B cell (primary cell): ENCODE data around the gene ABTB2. TPM values are rescaled to one million over a fixed set of nuclear protein-coding genes. Genes with fewer than 3 reads are reported as not detected.

Experiments used
- ATAC-seq: fragments of 200-7000 bp; cut with Tn5 transposase; one replicate; pipeline ENCODE4 v1.10.0; 2021; ENCODE audit warnings: low read depth, mild to moderate bottlenecking, moderate number of reproducible peaks, moderate library complexity
- CTCF ChIA-PET: fragments of 350-600 bp; sonication (Branson Sonifier 250); formaldehyde crosslinking; loops from one replicate; lab custom pipeline; 2021; ENCODE audit warnings: antibody characterized with exemption, inconsistent platforms; lab: Charles Lee
- POLR2A ChIA-PET: fragments of 350-600 bp; sonication (Branson Sonifier 250); formaldehyde crosslinking; loops from one replicate; lab custom pipeline; 2021; ENCODE audit warnings: antibody characterized with exemption; lab: Charles Lee
- DNase-seq: peaks from one replicate; pipeline ENCODE4 v3.0.0; 2013
- H2AFZ ChIP-seq: 2 replicates; pipeline ENCODE4 v1.6.1; 2012; ENCODE audit warnings: mild to moderate bottlenecking, low read depth, low read length; ENCODE audit not compliant: insufficient read depth, poor library complexity, severe bottlenecking
- H3K27ac ChIP-seq, 2 donors: 1 replicate in 1 of 2; 2 replicates in 1 of 2; pipeline ENCODE4 v1.5.1; 2012 to 2013; ENCODE audit warnings: low read length in 2 of 2, mild to moderate bottlenecking in 2 of 2, moderate library complexity in 1 of 2
- H3K27me3 ChIP-seq, 4 experiments: fragments of 200-600 bp in 1 of 4; sonication (generic) in 1 of 4; replicated peaks in 1 of 4; 1 replicate in 2 of 4; 2 replicates in 2 of 4; pipeline versions ENCODE4 v1.6.1 to v1.7.0; 2013 to 2016; ENCODE audit warnings: low read length in 3 of 4, mild to moderate bottlenecking in 2 of 4, mixed read lengths in 1 of 4, moderate library complexity in 1 of 4; ENCODE audit not compliant: insufficient read depth in 4 of 4, control insufficient read depth in 3 of 4; ENCODE audit errors: control extremely low read depth in 1 of 4
- H3K36me3 ChIP-seq, 2 experiments: replicated peaks in 1 of 2; 1 replicate in 1 of 2; 2 replicates in 1 of 2; pipeline versions ENCODE4 v1.6.1 to v1.7.1; 2013; ENCODE audit warnings: low read length in 1 of 2; ENCODE audit not compliant: insufficient read depth in 2 of 2, control insufficient read depth in 1 of 2; ENCODE audit errors: control extremely low read depth in 1 of 2, extremely low read depth in 1 of 2
- H3K4me1 ChIP-seq, 2 donors: fragments of 200-600 bp in 1 of 2; sonication (generic) in 1 of 2; 1 replicate in 1 of 2; 2 replicates in 1 of 2; pipeline versions ENCODE4 v1.5.1 to v1.6.1; 2013 to 2017; ENCODE audit warnings: low read length in 2 of 2; ENCODE audit not compliant: control insufficient read depth in 2 of 2, insufficient read depth in 2 of 2
- H3K4me2 ChIP-seq: replicated peaks from 2 replicates; pipeline ENCODE3; 2012; ENCODE audit warnings: mild to moderate bottlenecking, low read depth, low read length; ENCODE audit not compliant: poor library complexity, severe bottlenecking
- H3K4me3 ChIP-seq, 5 experiments: fragments of 200-600 bp in 1 of 5; sonication (generic) in 1 of 5; 1 replicate in 3 of 5; 2 replicates in 2 of 5; pipeline versions ENCODE4 v1.5.1 to v1.7.0; 2011 to 2016; ENCODE audit warnings: low read length in 4 of 5, mild to moderate bottlenecking in 4 of 5, low read depth in 2 of 5, control low read depth in 1 of 5, moderate library complexity in 1 of 5; ENCODE audit not compliant: insufficient read depth in 1 of 5; ENCODE audit errors: control extremely low read depth in 1 of 5, extremely low read depth in 1 of 5
- H3K79me2 ChIP-seq: fragments of 200-600 bp; sonication (generic); one replicate; pipeline ENCODE4 v1.6.0; 2016; ENCODE audit warnings: low read length; ENCODE audit not compliant: control insufficient read depth, insufficient read depth
- H3K9ac ChIP-seq: fragments of 200-600 bp; sonication (generic); 2 replicates; pipeline ENCODE4 v1.6.1; 2017; ENCODE audit warnings: mild to moderate bottlenecking, low read length, moderate library complexity
- H3K9me3 ChIP-seq, 3 donors: one replicate each; pipeline versions ENCODE4 v1.6.1 to v1.7.1; 2013; ENCODE audit warnings: low read length in 2 of 3; ENCODE audit not compliant: control insufficient read depth in 2 of 3, insufficient read depth in 1 of 3; ENCODE audit errors: control extremely low read depth in 1 of 3
- H4K20me1 ChIP-seq: 2 replicates; pipeline ENCODE4 v1.6.0; 2012; ENCODE audit warnings: mild to moderate bottlenecking, low read length; ENCODE audit not compliant: insufficient read depth, control insufficient read depth, poor library complexity, severe bottlenecking
- H3K27ac Mint-ChIP-seq: one replicate; pipeline ENCODE4 v1.8.0; 2021; ENCODE audit warnings: mixed read lengths
- H3K27me3 Mint-ChIP-seq: one replicate; pipeline ENCODE4 v1.8.0; 2021; ENCODE audit warnings: mixed read lengths
- H3K4me1 Mint-ChIP-seq: one replicate; pipeline ENCODE4 v1.8.0; 2021; ENCODE audit warnings: mixed read lengths
- H3K4me3 Mint-ChIP-seq: one replicate; pipeline ENCODE4 v1.8.0; 2021; ENCODE audit warnings: mixed read lengths
- H3K9me3 Mint-ChIP-seq: one replicate; pipeline ENCODE4 v1.8.0; 2022; ENCODE audit warnings: mixed read lengths; ENCODE audit not compliant: insufficient read depth
- EZH2 ChIP-seq: IDR thresholded peaks from 2 replicates; pipeline ENCODE4 v1.6.1; 2012; ENCODE audit warnings: borderline replicate concordance, low read depth, mild to moderate bottlenecking, moderate library complexity, low read length; ENCODE audit not compliant: insufficient read depth, poor library complexity, severe bottlenecking
- WGBS: methylation state at CpG from one replicate; pipeline ENCODE4 v1.1.5; 2013; ENCODE audit warnings: missing lambda C conversion rate; ENCODE audit not compliant: insufficient coverage; 5-methylcytosine and 5-hydroxymethylcytosine counted together
- intact Hi-C: fragments of 100-400 bp; cut with micrococcal nuclease; formaldehyde crosslinking; loops from one replicate; pipeline ENCODE4 v1.10.0; 2022
- polyA plus RNA-seq: library from polyadenylated mRNA; depleted of rRNA; stranded (reverse); fragments of >200 nt; gene quantifications from 2 replicates; pipeline ENCODE4 v1.2.3, GENCODE V29; 2012
- total RNA-seq, 2 donors: library from RNA; stranded (reverse); fragments of 120-200 nt in 1 of 2; gene quantifications; 1 replicate in 1 of 2; 2 replicates in 1 of 2; pipeline versions ENCODE4 v1.2.3 to v1.2.4, GENCODE V29; 2013 to 2022
- TF ChIP-seq, protein P1 (sequence below): fragments of 200-600 bp; IDR thresholded peaks from one replicate; pipeline ENCODE4 v1.8.0; 2022; ENCODE audit warnings: antibody characterized with exemption, mild to moderate bottlenecking

Gene ABTB2
- total and polyA plus RNA-seq, 2 donors (not counting 1 experiment from before 2014, with no cell fraction given): 0.30 to 5.9 TPM

DNA sequence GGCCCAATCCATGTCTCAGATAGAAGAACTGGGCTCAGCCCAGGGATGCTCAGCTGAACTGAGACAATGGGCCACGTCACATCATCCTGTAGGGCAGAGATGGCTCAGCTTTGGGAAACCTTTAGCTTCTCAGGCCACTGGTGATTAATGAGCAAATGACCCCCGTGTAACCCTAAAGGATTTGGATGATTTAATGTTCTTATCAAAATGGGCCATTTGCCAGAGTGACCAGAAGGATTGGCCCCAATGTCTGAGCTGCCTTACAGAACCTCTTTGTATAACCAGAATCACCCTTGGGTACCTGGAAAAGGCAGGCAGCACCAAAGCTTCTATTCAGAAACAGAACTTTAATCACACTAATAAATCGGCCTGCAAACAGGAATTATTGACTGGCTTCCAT lies 73.7 kb downstream of the ABTB2 start:
- H3K4me1 Mint-ChIP-seq: no peaks in the 10 kb centered on the region
- Histone ChIP-seq H4K20me1 (no peaks in the 10 kb centered on the region), H3K4me2 (no peak overlapping the region), H2AFZ (no peak overlapping the region), H3K27ac (no peak overlapping the region), H3K27me3 (no peaks in the 10 kb centered on the region), H3K79me2 (no peaks in the 10 kb centered on the region), H3K36me3 (no peaks in the 10 kb centered on the region), H3K9ac (no peak overlapping the region), H3K4me1 (no peaks in the 10 kb centered on the region), H3K9me3 (no peaks in the 10 kb centered on the region), H3K4me3 (no peak overlapping the region)
- DNase-seq (no peak), ATAC-seq (no peak)
- CTCF ChIA-PET: no interaction called here
- no peaks in the 10 kb centered on the region for H3K9me3 Mint-ChIP-seq
- intact Hi-C loops: no loop called here
- TF ChIP-seq, protein P1, sequence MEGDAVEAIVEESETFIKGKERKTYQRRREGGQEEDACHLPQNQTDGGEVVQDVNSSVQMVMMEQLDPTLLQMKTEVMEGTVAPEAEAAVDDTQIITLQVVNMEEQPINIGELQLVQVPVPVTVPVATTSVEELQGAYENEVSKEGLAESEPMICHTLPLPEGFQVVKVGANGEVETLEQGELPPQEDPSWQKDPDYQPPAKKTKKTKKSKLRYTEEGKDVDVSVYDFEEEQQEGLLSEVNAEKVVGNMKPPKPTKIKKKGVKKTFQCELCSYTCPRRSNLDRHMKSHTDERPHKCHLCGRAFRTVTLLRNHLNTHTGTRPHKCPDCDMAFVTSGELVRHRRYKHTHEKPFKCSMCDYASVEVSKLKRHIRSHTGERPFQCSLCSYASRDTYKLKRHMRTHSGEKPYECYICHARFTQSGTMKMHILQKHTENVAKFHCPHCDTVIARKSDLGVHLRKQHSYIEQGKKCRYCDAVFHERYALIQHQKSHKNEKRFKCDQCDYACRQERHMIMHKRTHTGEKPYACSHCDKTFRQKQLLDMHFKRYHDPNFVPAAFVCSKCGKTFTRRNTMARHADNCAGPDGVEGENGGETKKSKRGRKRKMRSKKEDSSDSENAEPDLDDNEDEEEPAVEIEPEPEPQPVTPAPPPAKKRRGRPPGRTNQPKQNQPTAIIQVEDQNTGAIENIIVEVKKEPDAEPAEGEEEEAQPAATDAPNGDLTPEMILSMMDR: no peak
- TF ChIP-seq EZH2: no peak
- no peaks in the 10 kb centered on the region for H3K27me3 Mint-ChIP-seq
- POLR2A ChIA-PET: no interaction called here
- WGBS: 80% methylated on average over 2 of the region's 3 CpGs
- no peak overlapping the region for H3K27ac Mint-ChIP-seq
- no peak overlapping the region for H3K4me3 Mint-ChIP-seq

DNA sequence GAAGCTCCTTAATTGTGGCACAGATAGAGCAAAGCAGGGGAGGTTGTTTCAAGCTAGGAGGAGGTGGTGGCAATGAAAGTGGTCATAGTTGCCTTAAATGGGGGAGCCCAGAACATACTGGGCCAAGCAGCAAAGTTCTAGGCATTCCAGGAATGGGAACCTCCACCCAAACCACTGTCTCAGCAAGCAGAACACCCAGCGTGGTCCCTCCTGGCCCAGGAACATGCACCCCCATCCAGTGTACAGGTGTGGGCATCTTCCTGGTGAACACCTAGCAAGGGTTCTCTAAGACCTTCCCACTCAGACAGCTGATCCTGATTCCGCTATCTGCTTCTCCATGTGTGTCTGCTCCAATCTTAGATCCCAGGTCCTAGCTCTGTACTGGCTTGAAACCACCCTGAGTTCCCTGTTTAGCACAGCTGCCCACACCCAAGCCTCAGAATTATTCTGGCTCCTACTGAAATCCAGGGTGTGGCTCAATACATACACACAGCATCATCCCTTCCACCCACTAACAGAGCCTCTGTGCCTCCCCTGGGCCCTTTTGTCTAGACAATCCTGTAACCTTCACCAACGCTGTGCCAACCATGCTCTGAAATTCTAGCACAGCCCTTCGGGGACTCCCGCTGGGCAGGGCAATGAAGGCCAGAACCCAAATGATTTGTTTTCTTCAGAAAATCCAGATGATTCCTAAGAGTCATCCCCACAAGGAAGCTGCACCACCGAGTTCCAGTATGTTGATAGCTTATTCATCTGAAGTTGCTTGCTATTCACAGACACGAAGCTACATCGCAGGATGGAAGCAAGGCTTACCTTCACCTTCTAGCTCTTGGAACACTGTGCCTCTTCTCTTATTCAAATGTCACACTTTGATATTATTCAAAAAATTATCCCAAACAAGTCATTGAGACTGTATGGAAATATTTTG lies 76.6 kb downstream of the ABTB2 start:
- Histone ChIP-seq H3K27ac (no peak overlapping the region), H3K4me1 (no peaks in the 10 kb centered on the region), H3K9me3 (no peaks in the 10 kb centered on the region), H3K9ac (no peak overlapping the region), H3K27me3 (no peaks in the 10 kb centered on the region), H3K79me2 (no peaks in the 10 kb centered on the region), H3K36me3 (no peaks in the 10 kb centered on the region), H2AFZ (no peak overlapping the region), H3K4me2 (no peak overlapping the region), H4K20me1 (no peaks in the 10 kb centered on the region), H3K4me3 (no peak overlapping the region)
- Mint-ChIP-seq H3K4me3 (no peak overlapping the region), H3K9me3 (no peaks in the 10 kb centered on the region), H3K4me1 (no peaks in the 10 kb centered on the region), H3K27ac (no peak overlapping the region), H3K27me3 (no peaks in the 10 kb centered on the region)
- no peak for DNase-seq
- intact Hi-C loops: no loop called here
- ChIA-PET POLR2A (no interaction called here), CTCF (interaction anchor here (1.5 kb wide), 1 partner anchor 107 kb away, joined by 7 read pairs; no protein-coding TSS in a partner anchor)
- ATAC-seq: no peak
- 98% methylated on average over 7 of the region's 8 CpGs for WGBS
- no peak for TF ChIP-seq EZH2
- TF ChIP-seq, protein P1: no peak
